Glomerular visceral epithelial cell (primary cell): ENCODE data around the gene EPM2A.

Experiments
- DNase-seq: peaks from one replicate; pipeline ENCODE4 v3.0.0-alpha.2; 2016; ENCODE audit errors: extremely low spot score

Gene EPM2A

GRCh38 chr6:145603991-145604390 is 131.3 kb downstream of the EPM2A start:
- no peak for DNase-seq

DNA sequence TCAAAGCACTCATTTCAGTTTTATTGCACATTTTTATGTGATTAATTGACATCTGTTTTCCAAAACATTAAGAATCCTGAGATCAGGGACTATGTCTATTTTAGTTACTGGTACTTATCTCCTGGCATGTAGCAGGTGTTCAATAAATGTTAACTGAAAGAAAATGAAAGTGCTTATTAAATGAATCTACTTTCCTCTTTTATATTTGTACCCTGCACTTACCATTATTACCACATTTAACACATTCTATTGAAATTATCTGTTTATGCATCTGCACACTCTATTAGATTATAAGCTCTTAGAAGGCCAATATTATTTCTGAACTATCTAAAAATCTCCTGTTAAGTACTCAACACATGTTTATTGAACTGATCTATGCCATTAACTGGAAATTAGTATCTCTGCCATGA is 131.9 kb downstream of the EPM2A start:
- no peak for DNase-seq

- no peak for DNase-seq
These were observed 132.5 kb downstream of the EPM2A start for GRCh38 chr6:145602726-145603326.

- DNase-seq = no peak
These were observed 133.9 kb downstream of the EPM2A start for GRCh38 chr6:145601397-145601796.

- DNase-seq = no peak
These were observed 135.0 kb downstream of the EPM2A start for GRCh38 chr6:145600299-145600698.

GRCh38 chr6:145588981-145589380 is 146.3 kb downstream of the EPM2A start:
- no peak for DNase-seq

- DNase-seq = no peak
These were observed 148.0 kb downstream of the EPM2A start for GRCh38 chr6:145587334-145587733.

DNA sequence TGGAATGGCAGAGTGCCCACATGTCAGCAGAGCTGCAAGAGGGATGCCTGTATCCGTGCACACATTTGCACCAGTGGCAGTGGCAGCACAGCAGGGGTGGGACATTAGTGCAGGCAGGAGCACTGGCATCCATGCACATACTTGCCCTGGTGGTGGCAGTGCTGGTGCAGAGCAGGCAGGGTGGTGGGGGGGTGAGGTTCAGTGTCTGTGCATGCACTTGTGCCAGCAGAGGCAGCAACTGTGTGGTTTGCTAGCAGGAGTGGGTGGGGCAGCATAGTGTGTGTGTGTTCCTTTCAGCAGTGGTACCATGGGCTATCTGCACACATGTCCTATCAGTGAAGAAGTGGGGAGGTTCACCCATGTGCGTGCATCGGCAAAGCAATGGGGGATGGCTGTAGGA is 151.6 kb downstream of the EPM2A start:
- no peak for DNase-seq
